IMR-90 (cell line): ENCODE measurements around the gene TOM1. TPM values are rescaled to one million over a fixed set of nuclear protein-coding genes. Genes with fewer than 3 reads are reported as not detected.

Experiments used
- ATAC-seq: fragments of 200-7000 bp; cut with Tn5 transposase; 2 replicates; pipeline ENCODE4 v1.9.1; 2020; ENCODE audit warnings: low read depth, mild to moderate bottlenecking, moderate library complexity
- BruUV-seq: library from RNA; stranded (reverse); fragments of 400-500 nt; replicated peaks from 2 replicates; lab custom pipeline; 2021; lab: Mats Ljungman, UMichigan
- CTCF ChIA-PET: fragments of 300-600 bp; formaldehyde crosslinking; extraction: SDS; loops from one replicate; lab custom pipeline; 2021; ENCODE audit warnings: antibody characterized with exemption; lab: Yijun Ruan, JAX
- POLR2A ChIA-PET: fragments of 300-600 bp; sonication (Branson Sonifier 250); formaldehyde crosslinking; loops from one replicate; lab custom pipeline; 2022; ENCODE audit warnings: antibody characterized with exemption; ENCODE audit not compliant: unreplicated experiment; lab: Charles Lee
- DNase-seq: peaks from one replicate; pipeline ENCODE4 v3.0.0; 2013
- H2AFZ ChIP-seq: replicated peaks from 2 replicates; pipeline ENCODE3; 2013; ENCODE audit warnings: low read length, mild to moderate bottlenecking; ENCODE audit not compliant: poor library complexity
- H2AK5ac ChIP-seq: 2 replicates; pipeline ENCODE4 v1.6.1; 2013; ENCODE audit warnings: low read depth, low read length, inconsistent platforms
- H2AK9ac ChIP-seq: replicated peaks from 2 replicates; pipeline ENCODE3; 2013; ENCODE audit warnings: mild to moderate bottlenecking, low read depth, low read length, moderate library complexity; ENCODE audit not compliant: poor library complexity
- H2BK120ac ChIP-seq: 2 replicates; pipeline ENCODE4 v1.6.1; 2013; ENCODE audit warnings: low read depth, low read length, inconsistent platforms
- H2BK15ac ChIP-seq: 3 replicates; pipeline ENCODE4 v1.6.1; 2013; ENCODE audit warnings: low read depth, low read length, inconsistent platforms
- H2BK20ac ChIP-seq: 2 replicates; pipeline ENCODE4 v1.6.1; 2013; ENCODE audit warnings: low read depth, mild to moderate bottlenecking, inconsistent platforms, low read length, moderate library complexity
- H2BK5ac ChIP-seq: 2 replicates; pipeline ENCODE4 v1.6.1; 2013; ENCODE audit warnings: mild to moderate bottlenecking, low read depth, low read length, inconsistent platforms; ENCODE audit not compliant: poor library complexity, severe bottlenecking
- H3K14ac ChIP-seq: replicated peaks from 2 replicates; pipeline ENCODE4 v1.6.1; 2013; ENCODE audit warnings: low read depth, low read length, inconsistent platforms
- H3K18ac ChIP-seq: 2 replicates; pipeline ENCODE4 v1.6.1; 2013; ENCODE audit warnings: low read depth, low read length, control low read depth
- H3K23ac ChIP-seq: 2 replicates; pipeline ENCODE4 v1.6.1; 2013; ENCODE audit warnings: low read depth, low read length, inconsistent platforms
- H3K27ac ChIP-seq: 2 replicates; pipeline ENCODE4 v1.5.1; 2013; ENCODE audit warnings: mild to moderate bottlenecking, control low read depth, low read length; ENCODE audit not compliant: insufficient read depth
- H3K27me3 ChIP-seq: 2 replicates; pipeline ENCODE4 v1.6.1; 2013; ENCODE audit warnings: low read length; ENCODE audit not compliant: control insufficient read depth, insufficient read depth
- H3K36me3 ChIP-seq: 2 replicates; pipeline ENCODE4 v1.6.1; 2013; ENCODE audit warnings: low read length, mixed read lengths; ENCODE audit not compliant: control insufficient read depth, insufficient read depth
- H3K4ac ChIP-seq: 2 replicates; pipeline ENCODE4 v1.6.1; 2013; ENCODE audit warnings: low read depth, low read length, inconsistent platforms
- H3K4me1 ChIP-seq: 2 replicates; pipeline ENCODE4 v1.6.1; 2013; ENCODE audit warnings: low read length, mixed read lengths; ENCODE audit not compliant: control insufficient read depth, insufficient read depth
- H3K4me2 ChIP-seq: 2 replicates; pipeline ENCODE4 v1.6.1; 2013; ENCODE audit warnings: low read depth, mild to moderate bottlenecking, control low read depth, low read length, moderate library complexity
- H3K4me3 ChIP-seq: 2 replicates; pipeline ENCODE4 v1.5.1; 2013; ENCODE audit warnings: low read depth, mild to moderate bottlenecking, control low read depth, low read length, moderate library complexity; ENCODE audit not compliant: insufficient read depth
- H3K56ac ChIP-seq: 2 replicates; pipeline ENCODE4 v1.6.1; 2013; ENCODE audit warnings: low read length, inconsistent platforms; ENCODE audit not compliant: insufficient read depth; ENCODE audit errors: extremely low read depth
- H3K79me1 ChIP-seq, 2 experiments: 2 replicates each; pipeline ENCODE4 v1.6.1; 2013; ENCODE audit warnings: low read length in 2 of 2, inconsistent platforms in 1 of 2, low read depth in 1 of 2
- H3K9ac ChIP-seq: 2 replicates; pipeline ENCODE4 v1.6.1; 2013; ENCODE audit warnings: low read depth, low read length, control low read depth
- H3K9me1 ChIP-seq: 2 replicates; pipeline ENCODE4 v1.6.1; 2013; ENCODE audit warnings: low read length, inconsistent platforms; ENCODE audit not compliant: insufficient read depth
- H3K9me3 ChIP-seq: 2 replicates; pipeline ENCODE4 v1.6.1; 2013; ENCODE audit warnings: low read length; ENCODE audit not compliant: control insufficient read depth, insufficient read depth
- H4K20me1 ChIP-seq: 2 replicates; pipeline ENCODE4 v1.6.1; 2013; ENCODE audit warnings: low read length, inconsistent platforms; ENCODE audit not compliant: insufficient read depth
- H4K5ac ChIP-seq: 2 replicates; pipeline ENCODE4 v1.6.1; 2013; ENCODE audit warnings: mild to moderate bottlenecking, low read depth, low read length, control low read depth
- H4K8ac ChIP-seq, 2 experiments: 2 replicates each; pipeline ENCODE4 v1.6.1; 2013; ENCODE audit warnings: low read depth in 2 of 2, low read length in 2 of 2, control low read depth in 1 of 2, inconsistent platforms in 1 of 2
- H4K91ac ChIP-seq: 2 replicates; pipeline ENCODE4 v1.6.1; 2013; ENCODE audit warnings: low read depth, low read length, inconsistent platforms; ENCODE audit not compliant: insufficient read depth
- BHLHE40 ChIP-seq: fragments of 150-350 bp; IDR thresholded peaks from 2 replicates; pipeline ENCODE4 v1.6.1; 2016; ENCODE audit warnings: mild to moderate bottlenecking, low read depth, low read length
- ELK1 ChIP-seq: fragments of 150-350 bp; IDR thresholded peaks from 2 replicates; pipeline ENCODE4 v1.6.1; 2016; ENCODE audit warnings: low read depth, mild to moderate bottlenecking, low read length, moderate library complexity, borderline replicate concordance
- MXI1 ChIP-seq: IDR thresholded peaks from 2 replicates; pipeline ENCODE4 v1.6.1; 2012; ENCODE audit warnings: low read depth, mild to moderate bottlenecking, low read length, moderate library complexity, borderline replicate concordance
- NFE2L2 ChIP-seq: fragments of 150-350 bp; IDR thresholded peaks from 2 replicates; pipeline ENCODE4 v1.6.1; 2016; ENCODE audit warnings: low read depth, mild to moderate bottlenecking, low read length
- POLR2A ChIP-seq: IDR thresholded peaks from 2 replicates; pipeline ENCODE4 v1.6.1; 2012; ENCODE audit warnings: mild to moderate bottlenecking, low read depth, low read length
- RAD21 ChIP-seq: IDR thresholded peaks from 2 replicates; pipeline ENCODE4 v1.6.1; 2012; ENCODE audit warnings: low read length, improper control_type of control experiment
- RCOR1 ChIP-seq: IDR thresholded peaks from 2 replicates; pipeline ENCODE4 v1.6.1; 2012; ENCODE audit warnings: mild to moderate bottlenecking, low read length, improper control_type of control experiment; ENCODE audit not compliant: insufficient replicate concordance
- USF2 ChIP-seq: fragments of 150-350 bp; IDR thresholded peaks from 2 replicates; pipeline ENCODE4 v1.6.1; 2017; ENCODE audit warnings: mild to moderate bottlenecking, antibody characterized with exemption, low read length, low read depth
- WGBS, 2 experiments: methylation state at CpG; one replicate each; pipeline versions ENCODE4 v1.1.5 to v1.1.7; 2013; ENCODE audit warnings: missing lambda C conversion rate in 2 of 2; ENCODE audit not compliant: insufficient read length in 1 of 2; ENCODE audit errors: extremely low coverage in 2 of 2; 5-methylcytosine and 5-hydroxymethylcytosine counted together
- dilution Hi-C: fragments of 300-500 bp; cut with HindIII; formaldehyde crosslinking; loops from one replicate; pipeline ENCODE4 v1.14.3; 2018; ENCODE audit warnings: low sequenced_read_pairs; ENCODE audit not compliant: unreplicated experiment
- in situ Hi-C: fragments of 300-500 bp; cut with MboI; formaldehyde crosslinking; loops from 3 replicates; pipeline ENCODE4 v1.14.3; 2019; ENCODE audit warnings: low sequenced_read_pairs, inconsistent platforms, mixed read lengths
- intact Hi-C: fragments of 100-400 bp; cut with micrococcal nuclease; formaldehyde crosslinking; loops from 2 replicates; pipeline ENCODE4 v1.10.0; 2022
- polyA plus RNA-seq, 3 experiments: library from polyadenylated mRNA; depleted of rRNA; stranded (reverse); fragments of >200 nt; gene quantifications; 2 replicates each; pipeline ENCODE4 v1.2.3, GENCODE V29; 2012; ENCODE audit warnings: low replicate concordance in 1 of 3
- total RNA-seq: library from RNA; depleted of rRNA; stranded (reverse); fragments of >200 nt; gene quantifications from 2 replicates; pipeline ENCODE4 v1.2.3, GENCODE V29; 2012

The TOM1 gene
- total and polyA plus RNA-seq, 2 of the 4 experiments (the other 2 are of a cell fraction): 38.0 to 46.4 TPM

GRCh38 chr22:35335468-35335867 is 35.8 kb downstream of the TOM1 start:
- Histone ChIP-seq H3K79me1 (no peaks in the 10 kb centered on the region), H3K27ac (no peak overlapping the region), H3K4ac (no peak overlapping the region), H4K91ac (no peak overlapping the region), H3K4me1 (peaks cover 2% of the 10 kb centered on the region), H3K23ac (no peak overlapping the region), H4K20me1 (no peaks in the 10 kb centered on the region), H2AK5ac (no peak overlapping the region), H3K56ac (no peak overlapping the region), H3K4me3 (no peak overlapping the region), H3K14ac (no peak overlapping the region), H3K4me2 (no peak overlapping the region), H3K9me1 (peaks cover 4% of the 10 kb centered on the region), H2AFZ (no peak overlapping the region), H2BK5ac (no peak overlapping the region), H3K9ac (no peak overlapping the region), H3K18ac (no peak overlapping the region), H3K36me3 (peaks cover 74% of the 10 kb centered on the region), H4K5ac (no peak overlapping the region), H2BK20ac (no peak overlapping the region), H2AK9ac (no peak overlapping the region), H3K27me3 (no peaks in the 10 kb centered on the region), H2BK15ac (no peak overlapping the region), H4K8ac (no peak overlapping the region), H3K9me3 (no peaks in the 10 kb centered on the region), H2BK120ac (no peak overlapping the region)
- dilution Hi-C loops: no loop called here
- BruUV-seq: no TSS peak
- WGBS, 2 experiments: 88% methylated on average over 6 of the region's 7 CpGs; no CpG with 5 or more reads in 1 of the 2 experiments
- intact Hi-C loops: no loop called here
- no peak for DNase-seq
- POLR2A ChIA-PET: no interaction called here
- in situ Hi-C loops: no loop called here
- TF ChIP-seq POLR2A: no peak
- no peak for TF ChIP-seq BHLHE40
- TF ChIP-seq MXI1: no peak
- no peak for TF ChIP-seq ELK1
- no peak for TF ChIP-seq RCOR1
- TF ChIP-seq RAD21: no peak
- no peak for TF ChIP-seq USF2
- no peak for TF ChIP-seq NFE2L2
- CTCF ChIA-PET: no interaction called here
- ATAC-seq: no peak
